H1 (cell line): Measurements from ENCODE around the gene MT1X. TPM values are rescaled to one million over a fixed set of nuclear protein-coding genes. Genes with fewer than 3 reads are reported as not detected.

ENCODE experiments used
- BACH1 ChIP-seq: IDR thresholded peaks from 2 replicates; pipeline ENCODE4 v1.6.1; 2012; ENCODE audit warnings: low read length, improper control_type of control experiment
- CHD1 ChIP-seq: IDR thresholded peaks from 2 replicates; pipeline ENCODE4 v1.6.1; 2012; ENCODE audit warnings: low read depth, low read length, improper control_type of control experiment
- E2F6 ChIP-seq: IDR thresholded peaks from 2 replicates; pipeline ENCODE4 v1.6.1; 2012; ENCODE audit warnings: inconsistent platforms
- EZH2 ChIP-seq: fragments of 200-600 bp; sonication (generic); IDR thresholded peaks from 2 replicates; pipeline ENCODE4 v1.7.1; 2012; ENCODE audit warnings: low read depth, mild to moderate bottlenecking, moderate library complexity, low read length, inconsistent platforms; ENCODE audit not compliant: severe bottlenecking
- KDM1A ChIP-seq: fragments of 200-600, 300-600 bp; sonication (generic); IDR thresholded peaks from 2 replicates; pipeline ENCODE4 v1.7.1; 2016; ENCODE audit warnings: mild to moderate bottlenecking, low read length, borderline replicate concordance
- POU5F1 ChIP-seq: IDR thresholded peaks from 2 replicates; pipeline ENCODE4 v1.6.1; 2011; ENCODE audit warnings: low read depth, mild to moderate bottlenecking, low read length, moderate library complexity
- polyA plus RNA-seq, 7 experiments: library from polyadenylated mRNA; depleted of rRNA in 3 of 7; stranded (reverse) in 5 of 7; unstranded in 2 of 7; fragments of >200 nt in 5 of 7; fragments of 200-250 nt in 2 of 7; gene quantifications; 1 replicate in 5 of 7; 2 replicates in 1 of 7; 4 replicates in 1 of 7; pipeline versions ENCODE4 v1.2.1 to v1.2.3, GENCODE V29; 2011 to 2013; ENCODE audit warnings: missing spikeins in 2 of 7, mixed read lengths in 2 of 7
- total RNA-seq: library from RNA; stranded (reverse); fragmentation: NEBNext Ultra II Directional; extraction: Animal tissue kit (Norgen Biotek cat#: 25700); gene quantifications from 2 replicates; pipeline ENCODE4 v1.2.1, GENCODE V29; 2021

MT1X gene
- total and polyA plus RNA-seq, 2 of the 8 experiments (the other 6 are each of a cell fraction or from before 2014, with no cell fraction given), result 52.4 to 1,060 TPM

GRCh38 chr16:56684926-56685590 is 2.8 kb downstream of the MT1X start (continued):
- no peak for TF ChIP-seq E2F6
- TF ChIP-seq BACH1, result no peak
- no peak for TF ChIP-seq EZH2
- no peak for TF ChIP-seq POU5F1
- TF ChIP-seq KDM1A, result no peak
- no peak for TF ChIP-seq CHD1
- TF ChIP-seq, all 59 proteins: peak for 0
